ENCODE measurements around the gene TRMT2B. TPM values are rescaled to one million over a fixed set of nuclear protein-coding genes. Genes with fewer than 3 reads are reported as not detected.
A peak's percentile ranks its signal among the peaks of the same experiment; 100 is the strongest.

TRMT2B gene
- total RNA-seq, 2 donors from 2014 or later, result 14.1 to 19.8 TPM

GRCh38 chrX:101081231-101081630 is 29.3 kb upstream of the TRMT2B start:
- H3K4me1 Mint-ChIP-seq, result peaks cover 5% of the 10 kb centered on the region
- H3K27me3 Mint-ChIP-seq (ENCODE audit: insufficient read depth), result peaks cover 17% of the 10 kb centered on the region
- H3K4me3 Mint-ChIP-seq, result no peak overlapping the region
- Histone ChIP-seq H3K4me3 (ENCODE audit: low read length) (no peak overlapping the region), H3K27ac (ENCODE audit: low read depth, low read length) (no peak overlapping the region), H3K9me3 (ENCODE audit: control insufficient read depth, low read length) (no peaks in the 10 kb centered on the region), H3K27me3 (ENCODE audit: control insufficient read depth, insufficient read depth, low read length, poor library complexity, severe bottlenecking) (no peaks in the 10 kb centered on the region), H3K9ac (ENCODE audit: extremely low read depth, low read length, poor library complexity, severe bottlenecking) (no peak overlapping the region), H3K4me1 (ENCODE audit: control insufficient read depth, insufficient read depth, low read length) (no peaks in the 10 kb centered on the region), H3K36me3 (ENCODE audit: control insufficient read depth, insufficient read depth, low read length) (no peaks in the 10 kb centered on the region)
- TF ChIP-seq CTCF (conservative IDR thresholded peaks at IDR 0.05), result no peak
- no peak for DNase-seq
- 91% methylated on average over 3 of the region's 3 CpGs; no CpG with 5 or more reads in 1 of the 2 experiments for WGBS, 2 experiments (ENCODE audit: insufficient coverage in 1 of 2, insufficient read length in 1 of 2)
- H3K9me3 Mint-ChIP-seq, result peaks cover 46% of the 10 kb centered on the region
- no peak overlapping the region for H3K27ac Mint-ChIP-seq
- no peaks in the 10 kb centered on the region for H3K36me3 Mint-ChIP-seq (ENCODE audit: low read depth)

- no peaks in the 10 kb centered on the region for H3K36me3 Mint-ChIP-seq (ENCODE audit: low read depth)
- peaks cover 5% of the 10 kb centered on the region for H3K4me1 Mint-ChIP-seq
- 71 to 76% methylated on average over 1 to 3 of the region's 3 CpGs for WGBS, 2 experiments (ENCODE audit: insufficient coverage in 1 of 2, insufficient read length in 1 of 2)
- peaks cover 17% of the 10 kb centered on the region for H3K27me3 Mint-ChIP-seq (ENCODE audit: insufficient read depth)
- TF ChIP-seq CTCF (conservative IDR thresholded peaks at IDR 0.05), result no peak
- no peak overlapping the region for H3K4me3 ChIP-seq (ENCODE audit: low read length)
- H3K4me1 ChIP-seq (ENCODE audit: control insufficient read depth, insufficient read depth, low read length), result no peaks in the 10 kb centered on the region
- H3K4me3 Mint-ChIP-seq, result no peak overlapping the region
- H3K9me3 ChIP-seq (ENCODE audit: control insufficient read depth, low read length), result no peaks in the 10 kb centered on the region
- H3K36me3 ChIP-seq (ENCODE audit: control insufficient read depth, insufficient read depth, low read length), result no peaks in the 10 kb centered on the region
- no peaks in the 10 kb centered on the region for H3K27me3 ChIP-seq (ENCODE audit: control insufficient read depth, insufficient read depth, low read length, poor library complexity, severe bottlenecking)
- no peak overlapping the region for H3K27ac ChIP-seq (ENCODE audit: low read depth, low read length)
- no peak for DNase-seq
- H3K9ac ChIP-seq (ENCODE audit: extremely low read depth, low read length, poor library complexity, severe bottlenecking), result no peak overlapping the region
- no peak overlapping the region for H3K27ac Mint-ChIP-seq
- H3K9me3 Mint-ChIP-seq, result peaks cover 53% of the 10 kb centered on the region
These were observed 28.6 kb upstream of the TRMT2B start for GRCh38 chrX:101080326-101081124.

DNA sequence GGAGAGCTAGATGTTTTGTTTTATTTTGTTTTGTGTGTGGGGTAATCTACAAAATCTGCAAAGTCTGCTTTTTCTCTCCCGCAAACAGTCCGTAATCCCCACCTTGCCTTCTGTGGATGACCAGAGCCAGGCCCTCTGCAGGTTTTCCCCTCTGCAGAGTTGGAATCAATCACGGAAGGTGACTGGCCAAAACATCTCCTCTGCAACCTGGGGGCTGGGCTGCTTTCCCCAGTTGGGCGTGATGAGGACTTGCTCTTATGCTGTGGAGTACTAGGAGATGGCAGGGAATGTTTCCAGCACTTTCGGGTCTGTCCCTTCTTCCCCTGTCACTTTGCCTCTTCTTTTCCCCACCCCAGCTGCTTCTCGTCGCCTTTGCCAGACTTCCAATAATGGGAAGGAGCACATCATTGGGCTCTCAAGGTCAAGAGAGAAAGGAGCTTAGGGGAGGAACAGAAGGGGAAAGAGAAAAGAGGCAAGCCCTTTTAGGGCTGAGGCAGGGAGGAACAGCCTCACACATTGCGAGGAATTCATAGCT is 27.9 kb upstream of the TRMT2B start:
- no peak overlapping the region for H3K9ac ChIP-seq (ENCODE audit: extremely low read depth, low read length, poor library complexity, severe bottlenecking)
- Mint-ChIP-seq H3K4me3 (peak overlapping the region; percentile 69), H3K9me3 (peaks cover 55% of the 10 kb centered on the region), H3K27me3 (ENCODE audit: insufficient read depth) (peaks cover 17% of the 10 kb centered on the region), H3K4me1 (peaks cover 5% of the 10 kb centered on the region), H3K27ac (no peak overlapping the region), H3K36me3 (ENCODE audit: low read depth) (no peaks in the 10 kb centered on the region)
- peak; percentile 51 for DNase-seq
- H3K27ac ChIP-seq (ENCODE audit: low read depth, low read length), result no peak overlapping the region
- 39% methylated on average over 6 of the region's 8 CpGs; no CpG with 5 or more reads in 1 of the 2 experiments for WGBS, 2 experiments (ENCODE audit: insufficient coverage in 1 of 2, insufficient read length in 1 of 2)
- H3K4me1 ChIP-seq (ENCODE audit: control insufficient read depth, insufficient read depth, low read length), result no peaks in the 10 kb centered on the region
- no peaks in the 10 kb centered on the region for H3K9me3 ChIP-seq (ENCODE audit: control insufficient read depth, low read length)
- no peaks in the 10 kb centered on the region for H3K36me3 ChIP-seq (ENCODE audit: control insufficient read depth, insufficient read depth, low read length)
- H3K27me3 ChIP-seq (ENCODE audit: control insufficient read depth, insufficient read depth, low read length, poor library complexity, severe bottlenecking), result no peaks in the 10 kb centered on the region
- H3K4me3 ChIP-seq (ENCODE audit: low read length), result no peak overlapping the region
- TF ChIP-seq CTCF (conservative IDR thresholded peaks at IDR 0.05), result no peak
